K562 (cell line): ENCODE results near the gene GRAMD4. TPM values are rescaled to one million over a fixed set of nuclear protein-coding genes. Genes with fewer than 3 reads are reported as not detected.

Source experiments
- ATAC-seq: fragments of 200-7000 bp; cut with Tn5 transposase; 3 replicates; pipeline ENCODE4 v1.9.1; 2020; ENCODE audit warnings: moderate library complexity
- BruUV-seq: library from RNA; stranded (reverse); fragments of 400-500 nt; replicated peaks from 2 replicates; lab custom pipeline; 2021; lab: Mats Ljungman, UMichigan
- CTCF ChIA-PET: fragments of 300-600 bp; formaldehyde crosslinking; extraction: SDS; loops from one replicate; lab custom pipeline; 2021; ENCODE audit warnings: low intra/inter-chr PET ratio; lab: Yijun Ruan, JAX
- POLR2A ChIA-PET: fragments of 300-600, 350-650 bp; sonication (Branson Sonifier 250); formaldehyde crosslinking; extraction: SDS; loops from one replicate; lab custom pipeline; 2021; ENCODE audit warnings: antibody characterized with exemption, inconsistent platforms; lab: Yijun Ruan, JAX
- DNase-seq, 4 experiments: peaks; one replicate each; pipeline versions ENCODE4 v3.0.0 to v3.0.0-alpha.2; 2011 to 2018; ENCODE audit warnings: low spot score in 3 of 4, mixed read lengths in 3 of 4; ENCODE audit errors: extremely low read depth in 1 of 4
- FAIRE-seq: peaks from 2 replicates; lab custom pipeline; 2011; peaks lifted over from hg19 to GRCh38; lab: Jason Lieb, UNC
- H2AFZ ChIP-seq: 2 replicates; pipeline ENCODE4 v1.6.0; 2011; ENCODE audit warnings: low read depth, low read length, control low read depth, inconsistent platforms
- H3K27ac ChIP-seq: fragments of 200-600 bp; 3 replicates; pipeline ENCODE4 v1.8.0; 2011; ENCODE audit warnings: low read depth, mild to moderate bottlenecking, control low read depth, inconsistent platforms, low read length, moderate library complexity, mixed read lengths; ENCODE audit errors: extremely low read depth
- H3K27me3 ChIP-seq, 2 experiments: fragments of 300-600 bp in 1 of 2; 2 replicates in 1 of 2; 3 replicates in 1 of 2; pipeline versions ENCODE4 v1.6.0 to v1.8.0; 2011; ENCODE audit warnings: inconsistent platforms in 2 of 2, low read length in 2 of 2, mild to moderate bottlenecking in 1 of 2, mixed read lengths in 1 of 2, moderate library complexity in 1 of 2; ENCODE audit not compliant: control insufficient read depth in 2 of 2, insufficient read depth in 2 of 2
- H3K36me3 ChIP-seq: fragments of 300-600 bp; 3 replicates; pipeline ENCODE4 v1.8.0; 2011; ENCODE audit warnings: mild to moderate bottlenecking, low read length, inconsistent platforms; ENCODE audit not compliant: control insufficient read depth, insufficient read depth
- H3K4me1 ChIP-seq, 2 experiments: fragments of 200-600 bp in 1 of 2; replicated peaks in 1 of 2; 2 replicates in 1 of 2; 3 replicates in 1 of 2; pipeline versions ENCODE4 v1.5.1 to v1.8.0; 2011; ENCODE audit warnings: inconsistent platforms in 2 of 2, low read length in 2 of 2, mild to moderate bottlenecking in 1 of 2, mixed read lengths in 1 of 2, moderate library complexity in 1 of 2; ENCODE audit not compliant: control insufficient read depth in 2 of 2, insufficient read depth in 2 of 2
- H3K4me2 ChIP-seq: 2 replicates; pipeline ENCODE4 v1.6.1; 2011; ENCODE audit warnings: low read length, control low read depth, inconsistent platforms, mixed read lengths; ENCODE audit not compliant: insufficient read depth
- H3K4me3 ChIP-seq: fragments of 200-600 bp; sonication (generic), shearing (Covaris generic); 2 replicates; pipeline ENCODE4 v1.5.1; 2016; ENCODE audit warnings: control low read depth, inconsistent platforms
- H3K79me2 ChIP-seq: fragments of 200-600 bp; 3 replicates; pipeline ENCODE4 v1.8.0; 2011; ENCODE audit warnings: low read length, inconsistent platforms; ENCODE audit not compliant: control insufficient read depth, insufficient read depth
- H3K9ac ChIP-seq, 2 experiments: 2 replicates each; pipeline versions ENCODE4 v1.6.0 to v1.6.1; 2011; ENCODE audit warnings: low read depth in 2 of 2, low read length in 2 of 2, control low read depth in 1 of 2, inconsistent platforms in 1 of 2, mild to moderate bottlenecking in 1 of 2, mixed read lengths in 1 of 2; ENCODE audit not compliant: insufficient read depth in 1 of 2
- H3K9me1 ChIP-seq: one replicate; pipeline ENCODE4 v1.6.0; 2011; ENCODE audit warnings: inconsistent platforms, mild to moderate bottlenecking, low read length, moderate library complexity; ENCODE audit not compliant: control insufficient read depth, insufficient read depth
- H3K9me3 ChIP-seq: replicated peaks from 2 replicates; pipeline ENCODE4 v1.5.1; 2011; ENCODE audit warnings: low read depth, low read length, inconsistent platforms; ENCODE audit not compliant: control insufficient read depth, insufficient read depth
- H4K20me1 ChIP-seq: replicated peaks from 2 replicates; pipeline ENCODE4 v1.6.1; 2011; ENCODE audit warnings: low read length, inconsistent platforms, mixed read lengths; ENCODE audit not compliant: control insufficient read depth, insufficient read depth
- BCOR ChIP-seq: fragments of 450-650 bp; IDR thresholded peaks from 2 replicates; pipeline ENCODE4 v1.6.1; 2016
- CCAR2 ChIP-seq: fragments of 200-400 bp; formaldehyde crosslinking; IDR thresholded peaks from 2 replicates; pipeline ENCODE4 v1.6.1; 2017; ENCODE audit warnings: mild to moderate bottlenecking, low read depth, low read length
- CSDE1 ChIP-seq, 2 experiments: fragments of 450-650 bp; IDR thresholded peaks; 2 replicates each; pipeline ENCODE4 v1.6.1; 2016; ENCODE audit warnings: mild to moderate bottlenecking in 1 of 2
- ERF ChIP-seq: fragments of 450-650 bp; formaldehyde crosslinking; IDR thresholded peaks from 2 replicates; pipeline ENCODE4 v1.4.0; 2020; ENCODE audit warnings: mild to moderate bottlenecking, mixed read lengths
- HNRNPH1 ChIP-seq: fragments of 200-400 bp; formaldehyde crosslinking; optimal IDR thresholded peaks from 2 replicates; pipeline ENCODE3; 2017; ENCODE audit warnings: low read depth, mild to moderate bottlenecking, low read length, moderate library complexity
- KAT2B ChIP-seq: IDR thresholded peaks from one replicate; pipeline ENCODE4 v1.6.1; 2012; ENCODE audit warnings: low read depth, mild to moderate bottlenecking, control low read depth, inconsistent platforms, low read length, moderate library complexity
- KDM1A ChIP-seq, 2 experiments: fragments of 450-650 bp; IDR thresholded peaks; 2 replicates each; pipeline ENCODE4 v1.6.1; 2016; ENCODE audit warnings: mild to moderate bottlenecking in 2 of 2
- MAFG ChIP-seq: fragments of 450-650 bp; conservative IDR thresholded peaks from 2 replicates; pipeline ENCODE4 v1.6.1; 2016; ENCODE audit warnings: missing genetic modification characterization, missing compliant biosample characterization
- MEF2D ChIP-seq: conservative IDR thresholded peaks from 2 replicates; pipeline ENCODE4 v1.6.1; 2016; ENCODE audit warnings: low read depth, missing genetic modification characterization, missing compliant biosample characterization
- POLR2A ChIP-seq: fragments of 450-650 bp; conservative IDR thresholded peaks from 2 replicates; pipeline ENCODE4 v1.6.1; 2016
- SMARCA5 ChIP-seq: fragments of 450-650 bp; IDR thresholded peaks from 2 replicates; pipeline ENCODE4 v1.6.1; 2016
- ZBED1 ChIP-seq: IDR thresholded peaks from 2 replicates; pipeline ENCODE4 v1.6.1; 2014
- WGBS: fragments of 100-300 bp; shearing (Covaris generic); methylation state at CpG from one replicate; pipeline ENCODE4 v1.1.6; 2016; ENCODE audit warnings: low coverage, mixed read lengths; ENCODE audit not compliant: insufficient coverage; ENCODE audit errors: missing lambda C conversion rate; 5-methylcytosine and 5-hydroxymethylcytosine counted together
- in situ Hi-C: fragments of 300-500 bp; cut with MboI; formaldehyde crosslinking; loops from 4 replicates; pipeline ENCODE4 v1.15.0; 2018; ENCODE audit warnings: inconsistent platforms, mixed read lengths
- intact Hi-C: fragments of 100-400 bp; cut with micrococcal nuclease; formaldehyde crosslinking; loops from 2 replicates; pipeline ENCODE4 v1.14.2; 2022
- polyA plus RNA-seq, 8 experiments: library from polyadenylated mRNA; depleted of rRNA in 4 of 8; stranded (reverse) in 5 of 8; unstranded in 3 of 8; fragments of >200 nt; fragmentation: Nextera tagmentation in 2 of 8; fragmentation: Illumina TruSeq in 1 of 8; extraction: Ambion mirVana in 2 of 8; extraction: Trizol in 1 of 8; gene quantifications; 2 replicates each; pipeline versions ENCODE4 v1.2.1 to v1.2.3, GENCODE V29; 2011 to 2014; ENCODE audit warnings: inconsistent platforms in 1 of 8, missing spikeins in 1 of 8
- total RNA-seq, 7 experiments: library from RNA; depleted of rRNA in 6 of 7; stranded (reverse); fragments of >200 nt in 6 of 7; fragmentation: Illumina TruSeq in 2 of 7; extraction: Trizol in 2 of 7; gene quantifications; 2 replicates each; pipeline versions ENCODE4 v1.2.1 to v1.2.3, GENCODE V29; 2011 to 2021; ENCODE audit warnings: low replicate concordance in 1 of 7
- TF ChIP-seq, protein P1 (sequence below): sonication (generic); formaldehyde crosslinking; IDR thresholded peaks from 2 replicates; pipeline ENCODE4 v1.8.1; 2023; ENCODE audit warnings: mild to moderate bottlenecking, missing genetic modification reagents
- TF ChIP-seq, protein P2 (sequence below): fragments of 450-650 bp; formaldehyde crosslinking; IDR thresholded peaks from 2 replicates; pipeline ENCODE4 v1.4.0; 2020; ENCODE audit warnings: mild to moderate bottlenecking
- TF ChIP-seq, protein P3 (sequence below), 2 experiments: IDR thresholded peaks; 2 replicates each; pipeline ENCODE4 v1.6.1; 2012; ENCODE audit warnings: improper control_type of control experiment in 2 of 2, low read depth in 2 of 2, low read length in 2 of 2, borderline replicate concordance in 1 of 2

Gene GRAMD4
- total and polyA plus RNA-seq, 9 of the 15 experiments (the other 6 are each of a cell fraction or from before 2014, with no cell fraction given): 0.18 to 44.8 (median 18.6) TPM

DNA sequence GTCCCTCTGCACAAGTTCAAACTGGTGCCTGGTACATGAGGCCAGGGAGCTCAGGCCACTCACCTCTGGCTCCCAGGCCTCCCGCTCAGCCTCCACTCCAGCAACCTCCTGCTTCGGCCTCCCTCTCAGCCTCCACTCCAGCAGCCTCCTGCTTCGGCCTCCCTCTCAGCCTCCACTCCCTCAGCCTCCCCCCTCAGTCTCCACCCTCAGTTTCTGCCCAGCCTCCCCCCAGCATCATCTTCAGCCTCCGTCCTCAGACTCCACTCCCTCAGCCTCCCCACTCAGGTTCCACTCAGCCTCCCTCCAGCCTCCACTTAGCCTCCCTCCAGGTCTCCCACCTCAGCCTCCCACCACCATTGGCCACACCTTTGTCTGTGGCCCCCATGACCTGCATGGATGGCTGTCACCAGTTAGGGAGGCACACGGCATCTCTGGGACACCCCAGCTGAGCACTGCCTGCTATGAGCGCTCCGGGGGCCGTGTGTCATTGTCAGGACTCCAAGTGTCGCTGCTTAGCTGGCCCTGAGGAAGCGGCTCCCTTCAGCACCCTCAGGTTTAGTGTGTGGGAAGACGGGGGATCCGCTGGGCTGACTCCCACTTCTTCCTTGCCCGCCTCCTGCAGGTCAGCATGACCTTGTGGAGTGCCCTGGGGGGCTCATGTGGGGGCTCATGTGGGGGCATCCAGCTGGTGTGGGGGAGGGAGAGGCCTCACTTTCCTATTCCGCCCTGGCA is 39.0 kb downstream of the GRAMD4 start:
- DNase-seq (no peak), FAIRE-seq (no peak), ATAC-seq (no peak)
- in situ Hi-C loops (no loop called here), intact Hi-C loops (no loop called here)
- no peak overlapping the region for H2AFZ ChIP-seq
- ChIA-PET POLR2A (no interaction called here), CTCF (no interaction called here)
- no peaks in the 10 kb centered on the region for H4K20me1 ChIP-seq
- no peaks in the 10 kb centered on the region for H3K9me1 ChIP-seq
- H3K9ac ChIP-seq: no peak overlapping the region
- H3K79me2 ChIP-seq: peaks cover 7% of the 10 kb centered on the region; the same call in 1 of the 3 replicates
- TF ChIP-seq CSDE1 (IDR thresholded peaks at IDR 0.05) (no peak), KAT2B (no peak), MEF2D (tag) (no peak), HNRNPH1 (no peak), ERF (CRISPR knock-in tag) (no peak), POLR2A (no peak), ZBED1 (no peak), KDM1A (IDR thresholded peaks at IDR 0.05) (0 out of 4 replicates have a peak, but pooled peaks of 1 of the 2 experiments have one; percentile 9), SMARCA5 (peak; percentile 56; the same call in 1 of the 2 replicates), MAFG (no peak), CCAR2 (no peak), BCOR (peak; percentile 38; the same call in 1 of the 2 replicates)
- TF ChIP-seq, protein P1, sequence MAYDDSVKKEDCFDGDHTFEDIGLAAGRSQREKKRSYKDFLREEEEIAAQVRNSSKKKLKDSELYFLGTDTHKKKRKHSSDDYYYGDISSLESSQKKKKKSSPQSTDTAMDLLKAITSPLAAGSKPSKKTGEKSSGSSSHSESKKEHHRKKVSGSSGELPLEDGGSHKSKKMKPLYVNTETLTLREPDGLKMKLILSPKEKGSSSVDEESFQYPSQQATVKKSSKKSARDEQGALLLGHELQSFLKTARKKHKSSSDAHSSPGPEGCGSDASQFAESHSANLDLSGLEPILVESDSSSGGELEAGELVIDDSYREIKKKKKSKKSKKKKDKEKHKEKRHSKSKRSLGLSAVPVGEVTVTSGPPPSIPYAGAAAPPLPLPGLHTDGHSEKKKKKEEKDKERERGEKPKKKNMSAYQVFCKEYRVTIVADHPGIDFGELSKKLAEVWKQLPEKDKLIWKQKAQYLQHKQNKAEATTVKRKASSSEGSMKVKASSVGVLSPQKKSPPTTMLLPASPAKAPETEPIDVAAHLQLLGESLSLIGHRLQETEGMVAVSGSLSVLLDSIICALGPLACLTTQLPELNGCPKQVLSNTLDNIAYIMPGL (CRISPR knock-in tag): no peak
- TF ChIP-seq, protein P2, sequence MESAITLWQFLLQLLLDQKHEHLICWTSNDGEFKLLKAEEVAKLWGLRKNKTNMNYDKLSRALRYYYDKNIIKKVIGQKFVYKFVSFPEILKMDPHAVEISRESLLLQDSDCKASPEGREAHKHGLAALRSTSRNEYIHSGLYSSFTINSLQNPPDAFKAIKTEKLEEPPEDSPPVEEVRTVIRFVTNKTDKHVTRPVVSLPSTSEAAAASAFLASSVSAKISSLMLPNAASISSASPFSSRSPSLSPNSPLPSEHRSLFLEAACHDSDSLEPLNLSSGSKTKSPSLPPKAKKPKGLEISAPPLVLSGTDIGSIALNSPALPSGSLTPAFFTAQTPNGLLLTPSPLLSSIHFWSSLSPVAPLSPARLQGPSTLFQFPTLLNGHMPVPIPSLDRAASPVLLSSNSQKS (CRISPR knock-in tag): no peak
- TF ChIP-seq, protein P3, sequence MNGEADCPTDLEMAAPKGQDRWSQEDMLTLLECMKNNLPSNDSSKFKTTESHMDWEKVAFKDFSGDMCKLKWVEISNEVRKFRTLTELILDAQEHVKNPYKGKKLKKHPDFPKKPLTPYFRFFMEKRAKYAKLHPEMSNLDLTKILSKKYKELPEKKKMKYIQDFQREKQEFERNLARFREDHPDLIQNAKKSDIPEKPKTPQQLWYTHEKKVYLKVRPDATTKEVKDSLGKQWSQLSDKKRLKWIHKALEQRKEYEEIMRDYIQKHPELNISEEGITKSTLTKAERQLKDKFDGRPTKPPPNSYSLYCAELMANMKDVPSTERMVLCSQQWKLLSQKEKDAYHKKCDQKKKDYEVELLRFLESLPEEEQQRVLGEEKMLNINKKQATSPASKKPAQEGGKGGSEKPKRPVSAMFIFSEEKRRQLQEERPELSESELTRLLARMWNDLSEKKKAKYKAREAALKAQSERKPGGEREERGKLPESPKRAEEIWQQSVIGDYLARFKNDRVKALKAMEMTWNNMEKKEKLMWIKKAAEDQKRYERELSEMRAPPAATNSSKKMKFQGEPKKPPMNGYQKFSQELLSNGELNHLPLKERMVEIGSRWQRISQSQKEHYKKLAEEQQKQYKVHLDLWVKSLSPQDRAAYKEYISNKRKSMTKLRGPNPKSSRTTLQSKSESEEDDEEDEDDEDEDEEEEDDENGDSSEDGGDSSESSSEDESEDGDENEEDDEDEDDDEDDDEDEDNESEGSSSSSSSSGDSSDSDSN (IDR thresholded peaks at IDR 0.05; ENCODE audit: borderline replicate concordance in 1 of 2, low read depth in 2 of 2, low read length in 2 of 2): no peak
- 94% methylated on average over 8 of the region's 14 CpGs for WGBS
- H3K27me3 ChIP-seq: no peaks in the 10 kb centered on the region
- H3K9me3 ChIP-seq: no peaks in the 10 kb centered on the region
- H3K36me3 ChIP-seq: peaks cover 7% of the 10 kb centered on the region; the same call in 1 of the 3 replicates
- H3K27ac ChIP-seq: no peak overlapping the region
- peaks cover 0 to 55% of the 10 kb centered on the region in 2 experiments; a peak in 3 of 5 replicates for H3K4me1 ChIP-seq
- BruUV-seq: no TSS peak
- no peak overlapping the region for H3K4me2 ChIP-seq
- no peak overlapping the region for H3K4me3 ChIP-seq
